K562 (cell line): ENCODE data around the gene RHOBTB3. TPM values are rescaled to one million over a fixed set of nuclear protein-coding genes. Genes with fewer than 3 reads are reported as not detected.

Experiments used
- DACH1 ChIP-seq: fragments of 450-650 bp; IDR thresholded peaks from 2 replicates; pipeline ENCODE4 v1.6.1; 2018; ENCODE audit not compliant: partially characterized antibody
- KAT8 ChIP-seq: fragments of 450-650 bp; IDR thresholded peaks from 2 replicates; pipeline ENCODE4 v1.6.1; 2016; ENCODE audit warnings: low read depth, mild to moderate bottlenecking
- MYBL2 ChIP-seq, 2 experiments: fragments of 450-650 bp in 1 of 2; sonication (generic) in 1 of 2; formaldehyde crosslinking in 1 of 2; IDR thresholded peaks; 2 replicates each; pipeline versions ENCODE4 v1.6.1 to v1.8.1; 2017 to 2022; ENCODE audit warnings: borderline replicate concordance in 1 of 2, inconsistent platforms in 1 of 2, low read depth in 1 of 2, mild to moderate bottlenecking in 1 of 2, missing genetic modification reagents in 1 of 2, moderate library complexity in 1 of 2
- STAT5B ChIP-seq: fragments of 250-450 bp; sonication (Bioruptor Pico); IDR thresholded peaks from 2 replicates; pipeline ENCODE4 v1.8.0; 2021; ENCODE audit warnings: mild to moderate bottlenecking, inconsistent platforms
- TCF3 ChIP-seq: sonication (generic); formaldehyde crosslinking; IDR thresholded peaks from 2 replicates; pipeline ENCODE4 v1.4.0; 2020; ENCODE audit warnings: mild to moderate bottlenecking, missing genetic modification reagents
- polyA plus RNA-seq, 8 experiments: library from polyadenylated mRNA; depleted of rRNA in 4 of 8; stranded (reverse) in 5 of 8; unstranded in 3 of 8; fragments of >200 nt; fragmentation: Nextera tagmentation in 2 of 8; fragmentation: Illumina TruSeq in 1 of 8; extraction: Ambion mirVana in 2 of 8; extraction: Trizol in 1 of 8; gene quantifications; 2 replicates each; pipeline versions ENCODE4 v1.2.1 to v1.2.3, GENCODE V29; 2011 to 2014; ENCODE audit warnings: inconsistent platforms in 1 of 8, missing spikeins in 1 of 8
- total RNA-seq, 7 experiments: library from RNA; depleted of rRNA in 6 of 7; stranded (reverse); fragments of >200 nt in 6 of 7; fragmentation: Illumina TruSeq in 2 of 7; extraction: Trizol in 2 of 7; gene quantifications; 2 replicates each; pipeline versions ENCODE4 v1.2.1 to v1.2.3, GENCODE V29; 2011 to 2021; ENCODE audit warnings: low replicate concordance in 1 of 7
- TF ChIP-seq, protein P1 (sequence below), 2 experiments: fragments of 450-650 bp; IDR thresholded peaks; 2 replicates each; pipeline ENCODE4 v1.6.1; 2016; ENCODE audit warnings: mild to moderate bottlenecking in 2 of 2, borderline replicate concordance in 1 of 2, low read depth in 1 of 2, moderate library complexity in 1 of 2
- TF ChIP-seq, protein P2 (sequence below): fragments of 450-650 bp; IDR thresholded peaks from 2 replicates; pipeline ENCODE4 v1.7.1; 2018; ENCODE audit warnings: mild to moderate bottlenecking, low read depth; ENCODE audit not compliant: partially characterized antibody
- TF ChIP-seq, protein P3 (sequence below), 2 experiments: IDR thresholded peaks in 1 of 2; conservative IDR thresholded peaks in 1 of 2; 2 replicates each; pipeline ENCODE4 v1.6.1; 2016; ENCODE audit warnings: low read depth in 2 of 2, mild to moderate bottlenecking in 1 of 2, missing compliant biosample characterization in 1 of 2, missing genetic modification characterization in 1 of 2, moderate library complexity in 1 of 2

The RHOBTB3 gene
- total and polyA plus RNA-seq, 9 of the 15 experiments (the other 6 are each of a cell fraction or from before 2014, with no cell fraction given): 39.7 to 143 (median 115) TPM

DNA sequence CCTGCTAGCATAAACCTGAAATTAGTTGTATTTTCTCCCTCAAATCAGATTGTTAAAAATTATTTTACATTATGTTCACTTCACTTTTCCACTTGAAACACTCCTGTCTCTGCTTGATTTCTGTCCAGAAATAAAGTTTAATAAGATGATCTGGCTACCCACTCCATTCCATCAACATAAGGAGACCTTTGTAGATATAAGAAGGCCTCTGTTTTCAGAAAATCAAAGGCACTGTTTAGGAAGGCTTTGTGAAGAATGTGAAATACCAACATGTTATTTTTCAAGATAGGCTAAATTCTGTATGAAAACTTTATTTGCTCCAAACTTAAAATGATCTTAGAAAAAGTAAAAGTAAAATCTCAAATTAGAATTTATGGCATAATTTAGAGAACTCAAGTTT is 15.1 kb downstream of the RHOBTB3 start (continued):
- TF ChIP-seq, protein P1, sequence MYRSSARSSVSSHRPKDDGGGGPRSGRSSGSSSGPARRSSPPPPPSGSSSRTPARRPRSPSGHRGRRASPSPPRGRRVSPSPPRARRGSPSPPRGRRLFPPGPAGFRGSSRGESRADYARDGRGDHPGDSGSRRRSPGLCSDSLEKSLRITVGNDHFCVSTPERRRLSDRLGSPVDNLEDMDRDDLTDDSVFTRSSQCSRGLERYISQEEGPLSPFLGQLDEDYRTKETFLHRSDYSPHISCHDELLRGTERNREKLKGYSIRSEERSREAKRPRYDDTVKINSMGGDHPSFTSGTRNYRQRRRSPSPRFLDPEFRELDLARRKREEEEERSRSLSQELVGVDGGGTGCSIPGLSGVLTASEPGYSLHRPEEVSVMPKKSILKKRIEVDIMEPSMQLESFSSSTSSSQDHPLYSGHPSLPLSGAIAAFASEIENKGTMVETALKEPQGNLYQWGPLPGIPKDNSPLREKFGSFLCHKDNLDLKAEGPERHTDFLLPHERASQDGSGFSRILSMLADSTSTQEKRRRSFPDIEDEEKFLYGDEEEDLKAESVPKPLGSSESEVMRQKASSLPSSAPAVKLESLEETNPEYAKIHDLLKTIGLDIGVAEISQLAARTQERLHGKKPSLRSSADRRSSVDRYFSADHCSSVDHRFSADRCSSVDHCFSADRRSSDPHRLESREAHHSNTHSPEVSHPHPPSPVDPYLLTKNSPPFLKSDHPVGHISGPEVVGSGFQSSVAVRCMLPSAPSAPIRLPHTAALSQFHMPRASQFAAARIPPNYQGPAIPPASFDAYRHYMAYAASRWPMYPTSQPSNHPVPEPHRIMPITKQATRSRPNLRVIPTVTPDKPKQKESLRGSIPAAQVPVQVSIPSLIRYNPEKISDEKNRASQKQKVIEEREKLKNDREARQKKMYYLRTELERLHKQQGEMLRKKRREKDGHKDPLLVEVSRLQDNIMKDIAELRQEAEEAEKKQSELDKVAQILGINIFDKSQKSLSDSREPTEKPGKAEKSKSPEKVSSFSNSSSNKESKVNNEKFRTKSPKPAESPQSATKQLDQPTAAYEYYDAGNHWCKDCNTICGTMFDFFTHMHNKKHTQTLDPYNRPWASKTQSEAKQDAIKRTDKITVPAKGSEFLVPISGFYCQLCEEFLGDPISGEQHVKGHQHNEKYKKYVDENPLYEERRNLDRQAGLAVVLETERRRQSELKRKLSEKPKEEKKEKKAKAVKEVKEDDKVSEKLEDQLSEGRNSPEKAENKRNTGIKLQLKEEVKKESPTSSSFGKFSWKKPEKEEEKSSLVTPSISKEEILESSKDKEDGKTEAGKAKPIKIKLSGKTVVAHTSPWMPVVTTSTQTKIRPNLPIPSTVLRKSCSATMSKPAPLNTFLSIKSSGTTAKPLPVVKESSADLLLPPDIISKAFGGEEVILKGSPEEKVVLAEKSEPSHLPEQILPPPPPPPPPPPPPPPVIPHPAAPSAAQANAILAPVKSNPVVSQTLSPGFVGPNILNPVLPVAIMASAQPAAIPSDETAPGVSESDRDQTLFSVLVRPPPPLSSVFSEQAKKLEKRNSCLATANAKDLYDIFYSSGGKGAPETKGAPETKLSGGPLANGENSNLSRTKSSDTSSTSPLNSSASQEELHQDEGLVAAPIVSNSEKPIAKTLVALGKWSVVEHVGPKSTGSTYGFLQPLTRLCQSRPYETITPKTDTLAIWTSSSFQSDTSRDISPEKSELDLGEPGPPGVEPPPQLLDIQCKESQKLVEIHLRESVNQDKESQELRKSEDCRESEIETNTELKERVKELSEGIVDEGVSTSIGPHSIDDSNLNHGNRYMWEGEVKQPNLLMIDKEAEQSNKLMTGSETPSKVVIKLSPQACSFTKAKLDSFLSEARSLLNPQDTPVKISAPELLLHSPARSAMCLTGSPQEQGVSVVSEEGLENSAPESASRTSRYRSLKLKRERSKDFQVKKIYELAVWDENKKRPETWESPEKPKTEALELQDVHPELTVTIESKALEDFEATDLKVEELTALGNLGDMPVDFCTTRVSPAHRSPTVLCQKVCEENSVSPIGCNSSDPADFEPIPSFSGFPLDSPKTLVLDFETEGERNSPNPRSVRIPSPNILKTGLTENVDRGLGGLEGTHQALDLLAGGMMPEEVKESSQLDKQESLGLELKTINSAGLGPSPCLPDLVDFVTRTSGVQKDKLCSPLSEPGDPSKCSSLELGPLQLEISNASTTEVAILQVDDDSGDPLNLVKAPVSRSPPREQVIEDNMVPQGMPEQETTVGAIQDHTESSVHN (IDR thresholded peaks at IDR 0.05; ENCODE audit: borderline replicate concordance in 1 of 2, low read depth in 1 of 2): no peak
- TF ChIP-seq MYBL2 (IDR thresholded peaks at IDR 0.05; ENCODE audit: low read depth) (no peak), MYBL2 (CRISPR knock-in tag; IDR thresholded peaks at IDR 0.05; ENCODE audit: borderline replicate concordance) (no peak), KAT8 (no peak), STAT5B (no peak), DACH1 (no peak), TCF3 (CRISPR knock-in tag) (no peak)
- TF ChIP-seq, protein P2, sequence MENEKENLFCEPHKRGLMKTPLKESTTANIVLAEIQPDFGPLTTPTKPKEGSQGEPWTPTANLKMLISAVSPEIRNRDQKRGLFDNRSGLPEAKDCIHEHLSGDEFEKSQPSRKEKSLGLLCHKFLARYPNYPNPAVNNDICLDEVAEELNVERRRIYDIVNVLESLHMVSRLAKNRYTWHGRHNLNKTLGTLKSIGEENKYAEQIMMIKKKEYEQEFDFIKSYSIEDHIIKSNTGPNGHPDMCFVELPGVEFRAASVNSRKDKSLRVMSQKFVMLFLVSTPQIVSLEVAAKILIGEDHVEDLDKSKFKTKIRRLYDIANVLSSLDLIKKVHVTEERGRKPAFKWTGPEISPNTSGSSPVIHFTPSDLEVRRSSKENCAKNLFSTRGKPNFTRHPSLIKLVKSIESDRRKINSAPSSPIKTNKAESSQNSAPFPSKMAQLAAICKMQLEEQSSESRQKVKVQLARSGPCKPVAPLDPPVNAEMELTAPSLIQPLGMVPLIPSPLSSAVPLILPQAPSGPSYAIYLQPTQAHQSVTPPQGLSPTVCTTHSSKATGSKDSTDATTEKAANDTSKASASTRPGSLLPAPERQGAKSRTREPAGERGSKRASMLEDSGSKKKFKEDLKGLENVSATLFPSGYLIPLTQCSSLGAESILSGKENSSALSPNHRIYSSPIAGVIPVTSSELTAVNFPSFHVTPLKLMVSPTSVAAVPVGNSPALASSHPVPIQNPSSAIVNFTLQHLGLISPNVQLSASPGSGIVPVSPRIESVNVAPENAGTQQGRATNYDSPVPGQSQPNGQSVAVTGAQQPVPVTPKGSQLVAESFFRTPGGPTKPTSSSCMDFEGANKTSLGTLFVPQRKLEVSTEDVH: no peak
- TF ChIP-seq, protein P3, sequence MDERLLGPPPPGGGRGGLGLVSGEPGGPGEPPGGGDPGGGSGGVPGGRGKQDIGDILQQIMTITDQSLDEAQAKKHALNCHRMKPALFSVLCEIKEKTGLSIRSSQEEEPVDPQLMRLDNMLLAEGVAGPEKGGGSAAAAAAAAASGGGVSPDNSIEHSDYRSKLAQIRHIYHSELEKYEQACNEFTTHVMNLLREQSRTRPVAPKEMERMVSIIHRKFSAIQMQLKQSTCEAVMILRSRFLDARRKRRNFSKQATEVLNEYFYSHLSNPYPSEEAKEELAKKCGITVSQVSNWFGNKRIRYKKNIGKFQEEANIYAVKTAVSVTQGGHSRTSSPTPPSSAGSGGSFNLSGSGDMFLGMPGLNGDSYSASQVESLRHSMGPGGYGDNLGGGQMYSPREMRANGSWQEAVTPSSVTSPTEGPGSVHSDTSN (CRISPR knock-in tag; IDR thresholded peaks at IDR 0.05; ENCODE audit: low read depth): no peak
- TF ChIP-seq, protein P3 (tag; conservative IDR thresholded peaks at IDR 0.05; ENCODE audit: low read depth): no peak
